Neural cell (in vitro differentiated cells): ENCODE data around the gene PSD2. TPM values are rescaled to one million over a fixed set of nuclear protein-coding genes. Genes with fewer than 3 reads are reported as not detected.
A peak's percentile ranks its signal among the peaks of the same experiment; 100 is the strongest.

Experiments used
- H2AFZ ChIP-seq: fragments of 200-600, 300-800 bp; sonication (generic), shearing (Covaris generic); 2 replicates; pipeline ENCODE4 v1.6.0; 2014; ENCODE audit warnings: low read depth, mild to moderate bottlenecking, antibody characterized with exemption, low read length, moderate library complexity
- H3F3A ChIP-seq: fragments of 200-600 bp; shearing (Covaris generic); 2 replicates; pipeline ENCODE4 v1.6.1; 2016; ENCODE audit warnings: mild to moderate bottlenecking, moderate library complexity, mixed read lengths, antibody characterized with exemption, low read length; ENCODE audit not compliant: insufficient read depth, poor library complexity, severe bottlenecking
- H3K27ac ChIP-seq: fragments of 200-600, 300-800 bp; sonication (generic), shearing (Covaris generic); 2 replicates; pipeline ENCODE4 v1.5.1; 2014; ENCODE audit warnings: mild to moderate bottlenecking, low read length, moderate library complexity
- H3K27me3 ChIP-seq: fragments of 300-800, 200-600 bp; sonication (generic), shearing (Covaris generic); 2 replicates; pipeline ENCODE4 v1.6.0; 2014; ENCODE audit warnings: mild to moderate bottlenecking, low read depth, low read length, moderate library complexity; ENCODE audit not compliant: insufficient read depth
- H3K36me3 ChIP-seq: fragments of 300-800, 200-600 bp; sonication (generic), shearing (Covaris generic); 2 replicates; pipeline ENCODE4 v1.5.1; 2014; ENCODE audit warnings: mild to moderate bottlenecking, antibody characterized with exemption, low read length, moderate library complexity; ENCODE audit not compliant: insufficient read depth
- H3K4me2 ChIP-seq: fragments of 300-800, 200-600 bp; sonication (generic), shearing (Covaris generic); 2 replicates; pipeline ENCODE4 v1.6.0; 2014; ENCODE audit warnings: mild to moderate bottlenecking, low read length
- H3K4me3 ChIP-seq: fragments of 300-800, 200-600 bp; sonication (generic), shearing (Covaris generic); 2 replicates; pipeline ENCODE4 v1.5.1; 2014; ENCODE audit warnings: mild to moderate bottlenecking, low read length, moderate library complexity
- H3K79me2 ChIP-seq: fragments of 200-600 bp; shearing (Covaris generic); replicated peaks from 2 replicates; pipeline ENCODE4 v1.6.0; 2014; ENCODE audit warnings: mild to moderate bottlenecking, low read length, moderate library complexity; ENCODE audit not compliant: insufficient read depth
- H3K9ac ChIP-seq: fragments of 300-800, 200-600 bp; sonication (generic), shearing (Covaris generic); 2 replicates; pipeline ENCODE4 v1.6.1; 2016; ENCODE audit warnings: mild to moderate bottlenecking, low read length, mixed read lengths
- H3K9me2 ChIP-seq: fragments of 200-600 bp; shearing (Covaris generic); 2 replicates; pipeline ENCODE4 v1.6.1; 2016; ENCODE audit warnings: mild to moderate bottlenecking, low read length, mixed read lengths; ENCODE audit not compliant: insufficient read depth
- H3K9me3 ChIP-seq: fragments of 200-600, 300-800 bp; sonication (generic), shearing (Covaris generic); 2 replicates; pipeline ENCODE4 v1.6.1; 2016; ENCODE audit warnings: mild to moderate bottlenecking, mixed run types, low read length, moderate library complexity, mixed read lengths
- H4K20me1 ChIP-seq: fragments of 200-600 bp; shearing (Covaris generic); 2 replicates; pipeline ENCODE4 v1.6.1; 2016; ENCODE audit warnings: mild to moderate bottlenecking, mixed run types; ENCODE audit not compliant: insufficient read depth
- CTCF ChIP-seq: fragments of 450-650 bp; IDR thresholded peaks from 2 replicates; pipeline ENCODE4 v1.5.1; 2014; ENCODE audit warnings: antibody characterized with exemption, mild to moderate bottlenecking, moderate library complexity; ENCODE audit not compliant: poor library complexity, severe bottlenecking
- EP300 ChIP-seq: fragments of 450-650 bp; conservative IDR thresholded peaks from 2 replicates; pipeline ENCODE4 v1.6.1; 2014; ENCODE audit warnings: antibody characterized with exemption, mild to moderate bottlenecking, moderate library complexity; ENCODE audit not compliant: poor library complexity, severe bottlenecking
- EZH2 ChIP-seq: fragments of 200-600, 300-800 bp; shearing (Covaris generic), sonication (generic); IDR thresholded peaks from 2 replicates; pipeline ENCODE4 v1.6.1; 2014; ENCODE audit warnings: antibody characterized with exemption, low read length, borderline replicate concordance, mild to moderate bottlenecking; ENCODE audit not compliant: insufficient read depth, poor library complexity, severe bottlenecking
- MXI1 ChIP-seq: fragments of 450-650 bp; conservative IDR thresholded peaks from 2 replicates; pipeline ENCODE4 v1.6.1; 2014; ENCODE audit warnings: antibody characterized with exemption, mild to moderate bottlenecking; ENCODE audit not compliant: poor library complexity, severe bottlenecking
- POLR2AphosphoS5 ChIP-seq: IDR thresholded peaks from 2 replicates; pipeline ENCODE4 v1.6.1; 2012
- RAD21 ChIP-seq: fragments of 450-650 bp; conservative IDR thresholded peaks from 2 replicates; pipeline ENCODE4 v1.6.1; 2014; ENCODE audit warnings: antibody characterized with exemption, mild to moderate bottlenecking, moderate library complexity
- REST ChIP-seq: IDR thresholded peaks from 2 replicates; pipeline ENCODE4 v1.6.1; 2012; ENCODE audit warnings: borderline replicate concordance
- SMC3 ChIP-seq: fragments of 450-650 bp; conservative IDR thresholded peaks from 2 replicates; pipeline ENCODE4 v1.6.1; 2014; ENCODE audit warnings: antibody characterized with exemption, mild to moderate bottlenecking, moderate library complexity; ENCODE audit not compliant: poor library complexity
- TAF1 ChIP-seq: IDR thresholded peaks from 2 replicates; pipeline ENCODE4 v1.6.1; 2012; ENCODE audit warnings: low read depth
- polyA plus RNA-seq: library from polyadenylated mRNA; depleted of rRNA; stranded (reverse); fragments of >200 nt; gene quantifications from 2 replicates; pipeline ENCODE4 v1.2.3, GENCODE V29; 2014

Gene PSD2
- polyA plus RNA-seq, 1 donor from 2014 or later, result 33.4 TPM

GRCh38 chr5:139843991-139844390 lies 48.4 kb downstream of the PSD2 start:
- H3K27ac ChIP-seq, result no peak overlapping the region

GRCh38 chr5:139844472-139845145 lies 49.0 kb downstream of the PSD2 start:
- Histone ChIP-seq H3K27ac (no peak overlapping the region), H3K9me3 (no peaks in the 10 kb centered on the region), H3K4me3 (no peak overlapping the region), H3K9me2 (no peaks in the 10 kb centered on the region), H3K36me3 (peaks cover 9% of the 10 kb centered on the region), H3F3A (no peaks in the 10 kb centered on the region), H2AFZ (no peak overlapping the region), H3K27me3 (peaks cover 17% of the 10 kb centered on the region), H3K4me2 (no peak overlapping the region), H4K20me1 (no peaks in the 10 kb centered on the region), H3K9ac (no peak overlapping the region), H3K79me2 (no peaks in the 10 kb centered on the region)
- TF ChIP-seq RAD21 (peak; percentile 44), SMC3 (peak; percentile 61), POLR2AphosphoS5 (no peak), CTCF (peak; percentile 57)

More at GRCh38 chr5:139843991-139844390, 48.4 kb downstream of the PSD2 start:
- Histone ChIP-seq H3K4me2 (no peak overlapping the region), H3K9me3 (no peaks in the 10 kb centered on the region), H4K20me1 (no peaks in the 10 kb centered on the region), H3K4me3 (no peak overlapping the region), H3K9me2 (no peaks in the 10 kb centered on the region), H3K79me2 (no peaks in the 10 kb centered on the region), H2AFZ (no peak overlapping the region), H3K36me3 (peaks cover 9% of the 10 kb centered on the region), H3F3A (no peaks in the 10 kb centered on the region), H3K9ac (no peak overlapping the region), H3K27me3 (peaks cover 15% of the 10 kb centered on the region)
- TF ChIP-seq CTCF (no peak), TAF1 (no peak), EZH2 (no peak), POLR2AphosphoS5 (no peak), REST (no peak), EP300 (no peak), SMC3 (no peak), RAD21 (no peak), MXI1 (no peak)
